SKM-1 (cell line): ENCODE measurements around the gene COBLL1.
A peak's percentile ranks its signal among the peaks of the same experiment; 100 is the strongest.
"Not testable (repeated sequence)": the region's sequence is repeated elsewhere in the genome, so short reads cannot be mapped to it uniquely, and the experiment has no call there.

Experiments used
- DNase-seq: peaks from one replicate; lab custom pipeline; 2025; ENCODE audit not compliant: unreplicated experiment; lab: John Stamatoyannopoulos, UW

Gene COBLL1

GRCh38 chr2:164717000-164717803 is 124.4 kb downstream of the COBLL1 start:
- DNase-seq: no peak

- DNase-seq: no peak
Observed at GRCh38 chr2:164714471-164714870, 127.2 kb downstream of the COBLL1 start.

DNA sequence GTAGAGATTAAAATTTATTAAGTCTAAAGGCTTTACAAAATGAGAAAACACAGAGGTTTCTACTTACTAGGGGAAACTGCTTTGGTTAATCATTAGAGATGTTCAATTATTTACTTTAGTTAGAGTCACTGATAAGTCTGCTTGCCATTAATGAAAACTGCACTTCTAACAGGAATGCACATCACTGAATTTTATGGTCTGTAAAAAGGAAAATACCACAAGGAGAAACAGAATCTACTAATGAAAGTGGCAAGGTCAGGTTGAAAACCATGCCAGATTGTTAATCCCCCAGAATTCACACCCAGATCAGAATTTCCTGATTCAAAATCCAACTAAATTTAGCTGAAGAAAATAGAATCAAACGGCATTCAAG is 129.9 kb downstream of the COBLL1 start:
- DNase-seq: no peak

- DNase-seq: no peak
Observed at GRCh38 chr2:164710837-164711765, 130.5 kb downstream of the COBLL1 start.

GRCh38 chr2:164710252-164710836 is 131.3 kb downstream of the COBLL1 start:
- not testable (repeated sequence) for DNase-seq

DNA sequence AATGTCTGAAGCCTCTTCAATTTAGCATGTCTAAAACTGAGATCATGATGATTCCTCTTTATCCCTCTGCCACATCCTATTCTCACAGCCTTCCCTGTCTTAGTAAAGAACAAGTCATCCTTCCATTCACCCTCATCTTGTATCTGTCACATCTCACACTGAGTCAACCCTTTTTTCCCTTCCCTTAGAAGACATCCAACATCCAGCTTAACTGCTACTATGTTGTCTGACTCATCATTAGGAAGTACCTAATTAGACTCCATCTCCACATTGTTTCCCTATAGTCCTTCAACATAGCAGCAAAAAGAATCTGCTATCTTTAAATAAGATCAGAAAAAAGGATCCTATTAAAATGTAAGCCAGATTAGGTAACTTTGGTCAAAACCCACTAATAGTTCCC is 135.1 kb downstream of the COBLL1 start:
- DNase-seq: no peak

- DNase-seq: no peak
Observed at GRCh38 chr2:164705412-164706167, 136.0 kb downstream of the COBLL1 start.

DNA sequence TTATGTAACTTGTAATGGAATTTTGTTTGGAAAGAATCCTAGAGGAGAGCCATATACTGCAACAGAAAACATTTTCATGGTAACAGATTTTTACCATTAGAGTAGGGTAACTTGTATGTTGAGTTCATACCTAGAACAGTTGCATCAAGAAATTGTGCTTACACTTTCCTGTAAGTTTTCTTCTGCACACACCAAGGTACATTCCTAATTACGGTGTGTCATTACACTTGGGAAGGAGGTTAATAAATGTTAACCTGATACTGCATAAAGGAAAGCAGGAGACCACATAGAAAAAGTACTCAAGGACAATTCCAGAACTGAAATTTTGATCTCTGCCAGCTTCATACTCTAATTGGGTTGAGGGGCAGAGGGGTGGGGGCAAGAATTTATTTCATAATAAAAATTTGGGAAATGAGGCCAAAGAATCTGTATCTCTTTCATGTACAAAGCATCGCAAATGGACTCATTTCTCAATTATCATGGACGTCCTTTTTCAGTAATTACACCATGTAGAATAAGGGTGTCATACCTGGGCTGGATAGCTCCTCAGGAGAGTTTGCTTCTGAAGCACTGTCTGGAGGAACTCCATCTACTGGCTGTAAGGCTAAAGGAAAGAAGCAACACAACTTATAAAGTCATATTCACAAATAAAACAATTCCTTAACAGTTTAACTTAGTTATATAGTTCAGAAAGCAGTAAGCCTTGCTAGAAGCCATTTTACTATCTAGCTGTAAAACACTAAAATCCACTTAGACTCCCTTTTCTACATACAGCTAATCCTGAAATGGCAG is 137.5 kb downstream of the COBLL1 start:
- no peak for DNase-seq

DNA sequence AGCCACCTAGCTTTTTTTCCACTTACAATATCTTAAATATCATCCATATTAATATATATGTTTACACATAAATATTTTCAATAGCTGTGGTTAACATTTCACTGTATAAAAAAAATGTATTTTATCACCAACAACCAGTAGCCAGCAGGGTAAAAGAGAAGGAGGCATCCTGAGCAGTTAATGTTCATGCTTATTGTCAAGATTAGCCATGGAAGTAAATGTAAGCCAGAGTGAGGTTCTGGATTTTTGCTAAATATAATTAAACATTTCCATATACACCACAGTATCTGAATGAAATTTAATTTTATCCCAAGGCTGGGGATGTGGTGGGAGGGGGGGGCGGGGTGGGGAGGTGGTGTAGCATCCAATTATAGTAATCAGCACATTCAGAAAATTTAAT is 140.1 kb downstream of the COBLL1 start:
- no peak for DNase-seq

GRCh38 chr2:164700390-164700789 is 141.2 kb downstream of the COBLL1 start:
- no peak for DNase-seq

GRCh38 chr2:164697688-164698461 is 143.7 kb downstream of the COBLL1 start:
- peak; percentile 28 for DNase-seq

GRCh38 chr2:164696634-164697033 is 145.0 kb downstream of the COBLL1 start:
- no peak for DNase-seq

GRCh38 chr2:164694275-164694695 is 147.3 kb downstream of the COBLL1 start:
- no peak for DNase-seq

DNA sequence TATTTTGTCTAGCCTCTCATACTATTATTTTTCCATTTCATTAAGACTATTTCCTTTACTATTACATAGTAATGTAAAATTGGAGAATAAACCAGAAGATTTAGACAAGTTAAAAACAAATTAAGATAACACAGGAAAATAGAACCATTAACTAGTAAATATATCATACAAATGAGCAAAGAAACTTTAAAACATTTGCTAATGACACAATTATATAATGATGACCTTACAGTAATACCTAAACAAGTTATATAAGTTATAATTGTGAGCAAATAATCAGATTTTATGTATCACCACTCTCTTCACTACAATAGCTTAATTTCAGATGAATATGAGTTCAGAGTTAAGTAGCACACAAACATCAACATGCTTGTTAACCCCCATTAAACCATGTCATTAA is 147.8 kb downstream of the COBLL1 start:
- DNase-seq: no peak

DNA sequence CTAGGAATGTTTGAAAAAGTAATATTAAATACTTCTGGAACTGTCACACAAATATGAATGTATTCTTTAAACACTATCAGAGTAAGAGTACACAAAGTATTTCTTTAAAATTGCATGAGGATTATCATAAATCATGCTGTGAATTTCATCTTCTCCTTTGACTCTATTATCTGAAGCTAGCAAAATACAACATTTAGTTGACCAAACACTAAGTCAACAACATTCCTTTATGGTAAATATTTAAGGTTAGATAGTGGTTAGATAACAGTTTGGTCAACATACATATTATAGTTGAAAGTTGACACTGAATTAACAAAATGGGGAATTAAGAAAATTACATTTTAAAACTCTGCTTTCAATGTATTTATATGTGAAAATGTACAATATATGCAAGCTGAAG is 148.2 kb downstream of the COBLL1 start:
- no peak for DNase-seq

DNA sequence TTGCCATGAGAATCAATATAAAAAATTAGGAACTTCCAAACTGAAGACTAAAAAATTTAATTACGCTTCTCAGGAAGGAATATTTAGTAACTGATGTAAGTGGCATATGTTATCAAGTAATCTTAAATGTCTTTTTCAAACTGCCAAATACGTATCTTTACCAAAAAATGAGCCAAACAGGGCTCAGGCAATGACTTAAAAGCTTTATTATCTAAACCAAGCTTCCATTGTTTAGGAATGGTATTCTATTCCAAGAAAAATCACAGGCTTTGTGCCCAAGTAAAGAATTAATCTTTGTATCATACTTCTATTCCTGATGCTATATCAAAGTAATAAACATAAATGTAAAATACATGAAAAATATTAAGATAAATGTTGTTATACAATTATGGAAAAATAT is 148.7 kb downstream of the COBLL1 start:
- DNase-seq: no peak

- no peak for DNase-seq
Observed at GRCh38 chr2:164692114-164692513, 149.5 kb downstream of the COBLL1 start.

DNA sequence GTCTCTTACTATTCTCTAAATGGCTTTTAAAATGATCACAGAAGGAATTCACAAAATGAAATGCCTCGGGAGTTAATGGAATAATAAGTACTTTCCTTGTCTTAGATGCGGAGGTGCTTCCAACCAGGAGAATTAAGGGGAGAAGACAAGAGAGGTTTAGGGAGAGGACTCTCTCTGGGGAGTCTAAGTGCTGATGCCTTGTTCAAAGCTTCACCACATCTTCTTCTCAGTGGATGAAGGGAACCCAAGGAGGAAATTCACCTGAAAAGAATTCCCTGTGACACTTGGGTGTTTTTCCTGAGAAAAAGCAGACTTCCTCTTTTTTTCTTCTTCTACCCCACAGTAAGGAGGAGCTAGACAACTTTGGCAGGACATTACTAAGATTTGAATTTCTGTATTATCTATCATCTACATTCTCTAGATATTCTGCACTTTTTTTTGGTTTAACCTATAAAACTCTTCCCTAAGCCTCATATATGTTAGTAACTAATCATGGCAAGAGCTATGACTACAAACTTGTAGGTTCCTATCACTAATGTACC is 150.2 kb downstream of the COBLL1 start:
- DNase-seq: no peak

DNA sequence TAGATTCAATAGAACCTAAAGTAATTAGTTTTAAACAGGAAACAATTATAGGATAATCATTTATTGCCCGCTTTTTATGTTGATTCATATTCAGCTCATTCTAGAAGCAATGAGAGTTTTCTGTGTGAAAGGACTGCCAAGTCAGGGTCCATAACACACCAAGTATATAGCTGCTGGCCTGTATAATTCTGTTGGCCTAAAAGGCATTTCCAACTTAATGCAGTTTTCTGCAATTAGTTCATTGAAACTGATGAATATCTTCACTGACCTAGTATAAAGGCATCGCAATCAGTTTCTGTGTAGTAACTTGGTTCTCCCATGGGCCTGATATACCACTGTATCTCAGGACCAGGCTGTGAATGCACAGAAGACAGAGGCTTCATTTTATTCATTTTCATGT is 151.3 kb downstream of the COBLL1 start:
- no peak for DNase-seq
